Fibroblast of skin of back (primary cell): ENCODE data around the gene MT1A.

Experiments used
- DNase-seq: peaks from one replicate; pipeline ENCODE4 v3.0.0-alpha.2; 2013

Gene MT1A

GRCh38 chr16:56681939-56682702 is 43.7 kb downstream of the MT1A start, which contains the start of gene MT1X:
MT1X (plus strand) TSS chr16:56682470; CDS start chr16:56682541, 71 bp downstream.
- peak; percentile 86 for DNase-seq

DNA sequence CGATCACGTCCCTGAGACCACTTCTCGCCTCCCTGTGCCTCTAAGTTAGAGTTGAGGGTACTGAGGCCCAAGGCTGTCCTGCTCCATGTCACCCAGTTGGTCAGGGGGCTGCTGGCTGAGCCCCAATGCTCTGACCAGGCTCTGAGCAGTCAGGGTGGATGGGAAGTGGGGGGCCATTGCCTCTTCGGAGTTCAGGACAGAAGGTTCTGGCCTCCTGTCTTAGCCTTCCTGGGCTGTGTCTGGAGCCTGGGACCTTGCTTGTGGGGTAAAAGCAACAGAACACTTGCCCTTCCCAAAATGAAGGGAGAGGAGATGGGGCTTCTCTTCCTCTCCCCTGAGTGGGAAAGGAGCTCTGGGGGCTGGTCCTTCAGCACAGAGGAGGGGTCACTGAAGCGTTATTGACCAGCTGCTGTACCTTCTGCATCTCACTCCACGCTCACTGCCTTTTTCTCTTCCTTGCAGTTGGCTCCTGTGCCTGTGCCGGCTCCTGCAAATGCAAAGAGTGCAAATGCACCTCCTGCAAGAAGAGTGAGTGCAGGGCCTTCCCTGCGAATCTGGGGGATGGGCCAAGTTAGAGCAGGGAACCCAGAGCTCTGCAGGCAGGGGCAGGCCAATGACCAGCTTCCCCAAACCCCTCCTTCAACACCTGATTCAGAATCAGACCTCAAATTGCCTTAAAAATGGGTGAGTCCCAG is 44.4 kb downstream of the MT1A start:
- DNase-seq, result no peak

- no peak for DNase-seq
Observed at GRCh38 chr16:56683424-56684172, 45.1 kb downstream of the MT1A start.

GRCh38 chr16:56684256-56684925 is 45.9 kb downstream of the MT1A start:
- DNase-seq, result no peak

DNA sequence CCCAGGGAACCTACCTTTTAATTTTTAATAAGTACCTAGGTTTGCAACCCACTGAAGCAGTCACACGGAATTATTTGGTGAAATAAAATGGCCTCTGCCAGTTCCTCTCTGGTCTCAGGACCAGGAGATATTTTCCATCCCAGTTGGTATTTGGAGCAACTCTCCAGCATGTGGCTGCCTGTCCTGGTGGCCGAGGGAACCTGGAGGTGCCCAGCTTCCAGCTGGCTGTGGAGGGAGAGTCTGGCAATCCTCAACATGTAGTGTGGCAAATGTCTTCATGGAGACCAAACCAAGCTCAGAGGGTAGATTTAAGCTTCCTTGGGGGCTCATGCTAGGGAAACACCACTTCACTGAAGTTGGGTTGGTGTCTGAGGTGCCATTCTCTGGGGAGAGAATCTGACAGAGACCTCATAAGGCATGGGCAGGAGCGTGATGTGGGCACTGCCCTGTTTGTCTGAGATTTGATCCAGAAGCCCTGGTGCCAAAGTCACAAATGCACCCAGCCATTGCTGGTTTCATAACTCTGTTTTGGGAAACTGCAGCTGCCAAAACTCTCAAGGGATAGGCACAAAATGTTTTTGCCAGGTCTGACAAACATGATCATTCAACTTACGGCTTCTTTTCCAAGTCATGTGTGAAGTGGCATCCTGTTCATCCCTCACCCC is 46.6 kb downstream of the MT1A start:
- no peak for DNase-seq

GRCh38 chr16:56686758-56687157 is 48.3 kb downstream of the MT1A start:
- no peak for DNase-seq

DNA sequence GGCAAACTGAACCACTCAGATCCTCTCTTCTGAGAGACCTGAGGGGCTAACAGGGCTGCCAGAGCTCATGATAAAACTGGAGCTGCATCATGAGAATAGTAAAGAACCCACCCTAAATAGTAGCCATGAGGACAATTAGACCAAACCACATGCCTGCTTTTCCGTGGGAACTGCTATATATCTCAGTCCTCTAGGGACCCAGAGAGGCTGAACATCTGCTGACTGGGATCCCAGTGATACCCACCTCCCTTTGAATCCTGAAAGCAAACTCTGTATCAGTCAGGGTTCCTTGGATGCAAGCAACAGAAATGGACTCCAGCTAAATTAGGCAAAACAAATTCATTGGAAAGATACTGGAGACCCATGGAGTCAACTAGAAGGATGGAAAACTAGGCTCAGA is 50.3 kb downstream of the MT1A start:
- peak; percentile 15 for DNase-seq

DNA sequence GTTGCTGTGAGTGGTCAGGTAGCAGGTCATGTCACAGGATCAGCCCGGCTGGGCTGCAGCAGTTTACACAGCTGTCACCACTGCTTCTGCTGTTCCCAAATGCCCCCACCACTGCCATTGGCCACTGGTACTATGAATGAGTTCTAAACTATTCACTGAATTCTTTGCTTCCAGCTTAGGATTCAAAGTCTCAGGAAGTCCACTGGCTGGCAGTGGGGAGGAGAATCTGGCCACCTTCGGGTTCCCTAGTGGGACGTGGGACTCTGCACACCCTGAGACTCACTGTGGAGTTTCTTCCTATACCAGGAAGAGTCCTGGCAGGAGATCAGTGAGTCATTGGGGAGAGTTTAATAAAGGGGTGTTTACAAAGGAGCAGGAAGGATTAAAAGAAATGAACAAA is 50.7 kb downstream of the MT1A start:
- DNase-seq, result peak; percentile 46
